AG08395 (cell line): ENCODE results near the gene EPB41L1.

Experiments
- DNase-seq: peaks from one replicate; pipeline ENCODE4 v3.0.0; 2012; ENCODE audit warnings: mixed read lengths, low spot score

The EPB41L1 gene

DNA sequence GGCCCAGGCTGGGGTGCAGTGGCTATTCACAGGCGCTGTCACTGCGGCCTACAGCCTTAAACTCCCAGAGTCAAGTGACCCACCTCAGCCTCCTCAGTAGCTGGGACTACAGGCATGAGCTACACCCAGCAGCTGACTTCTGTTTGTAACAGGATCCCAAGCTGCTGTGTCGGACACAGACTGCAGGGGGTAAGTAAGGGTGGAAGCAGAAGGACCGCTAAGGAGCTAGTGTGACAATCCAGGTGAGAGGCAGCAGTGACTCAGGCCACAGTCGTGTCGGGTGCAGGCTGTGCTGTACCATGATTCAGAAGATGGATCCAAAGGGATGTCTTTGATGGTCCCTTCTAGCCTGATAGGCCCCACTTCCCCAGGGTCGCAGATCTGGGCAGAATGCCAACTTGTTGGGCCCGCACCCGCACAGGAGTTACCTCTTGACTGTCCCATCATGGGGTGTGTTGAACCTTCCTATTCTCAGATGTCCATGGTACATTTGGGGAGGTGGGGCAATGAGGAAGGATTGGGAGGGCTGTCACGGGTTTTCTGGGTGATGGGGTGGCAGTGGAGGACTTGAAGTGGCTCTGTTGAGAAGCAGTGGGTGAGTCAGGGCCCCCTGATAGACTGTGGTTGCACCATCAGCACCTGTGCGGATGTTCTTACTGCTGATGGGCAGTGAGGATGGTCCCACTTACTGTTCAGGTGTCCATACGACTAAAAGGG, 107.0 kb downstream of the EPB41L1 start:
- no peak for DNase-seq

DNA sequence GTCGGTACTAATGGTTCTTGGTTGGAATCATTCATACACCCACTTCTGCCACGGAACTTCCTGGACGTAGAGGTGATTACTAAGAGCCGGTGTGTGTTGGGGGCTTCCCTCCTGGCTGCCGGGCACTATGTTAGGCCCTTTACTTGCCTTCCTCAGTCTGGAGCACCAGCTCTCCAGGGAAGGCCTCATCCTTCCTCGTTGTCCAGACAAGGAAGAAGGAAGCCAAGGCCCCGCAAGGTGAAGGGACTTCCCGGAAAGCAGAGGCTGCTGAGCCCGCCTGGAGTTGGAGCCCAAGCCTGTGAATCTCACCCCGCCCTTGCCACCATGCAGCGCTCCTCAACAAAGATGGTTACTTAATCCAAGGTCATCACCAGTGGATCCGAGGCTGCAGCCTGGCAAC, 107.9 kb downstream of the EPB41L1 start:
- DNase-seq: no peak

DNA sequence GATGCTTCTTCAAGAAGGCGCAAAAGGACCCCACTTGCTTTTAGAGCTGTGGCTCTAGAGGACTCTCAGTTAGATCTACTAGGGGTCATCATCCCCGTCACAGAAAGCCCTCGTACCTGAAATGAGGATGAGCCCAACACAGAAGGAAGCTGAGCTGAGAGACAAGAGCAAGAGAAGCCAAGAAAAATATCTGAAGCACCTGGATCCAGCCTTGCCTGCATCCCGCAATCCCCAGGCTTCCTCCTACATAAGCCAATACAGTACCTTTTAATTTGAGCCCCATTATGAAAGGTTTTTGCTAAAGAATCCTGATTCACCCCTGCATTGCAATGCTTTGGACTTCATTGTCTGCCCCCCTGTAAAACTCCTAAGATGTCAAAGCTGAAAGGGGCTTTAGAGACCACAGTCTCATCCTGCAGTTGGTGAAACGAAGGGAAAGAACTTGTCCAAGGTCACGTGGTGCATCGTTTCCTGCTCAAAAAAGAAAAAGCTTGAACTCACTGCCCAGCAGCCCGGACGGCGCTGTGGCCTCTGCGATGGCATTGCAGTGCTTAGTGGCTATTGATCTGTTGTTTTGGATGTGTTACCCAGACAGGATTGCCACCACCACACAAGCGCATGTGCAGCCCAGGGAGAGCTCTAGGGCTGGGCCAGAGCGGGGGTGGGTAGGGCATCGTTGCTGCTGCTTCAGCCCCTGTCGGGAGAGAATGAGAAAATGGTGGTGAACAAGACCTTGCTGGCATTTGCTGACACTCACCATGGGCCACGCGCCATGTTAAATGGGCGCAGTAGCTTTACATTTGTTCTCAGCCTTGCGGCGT, 110.1 kb downstream of the EPB41L1 start:
- DNase-seq: no peak

DNA sequence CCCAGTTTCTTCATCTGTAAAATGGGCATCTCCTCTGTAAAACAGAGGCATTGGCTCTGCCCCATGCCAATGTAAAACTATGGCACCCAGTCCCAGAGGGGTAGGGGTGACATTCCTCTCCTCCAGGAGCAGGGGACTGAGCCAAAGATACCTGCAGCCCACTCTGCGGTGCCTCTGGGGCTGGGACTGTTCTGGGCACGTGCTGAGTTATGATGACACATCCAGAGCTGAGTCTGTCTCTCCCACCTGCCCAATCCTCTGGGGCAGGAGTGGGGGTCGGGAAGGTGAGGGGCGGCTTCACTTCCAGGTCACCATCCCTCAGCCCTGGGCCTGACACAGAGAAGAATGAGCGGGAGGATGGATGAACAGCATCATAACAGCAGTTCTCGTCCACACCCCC, 111.6 kb downstream of the EPB41L1 start:
- DNase-seq: no peak

DNA sequence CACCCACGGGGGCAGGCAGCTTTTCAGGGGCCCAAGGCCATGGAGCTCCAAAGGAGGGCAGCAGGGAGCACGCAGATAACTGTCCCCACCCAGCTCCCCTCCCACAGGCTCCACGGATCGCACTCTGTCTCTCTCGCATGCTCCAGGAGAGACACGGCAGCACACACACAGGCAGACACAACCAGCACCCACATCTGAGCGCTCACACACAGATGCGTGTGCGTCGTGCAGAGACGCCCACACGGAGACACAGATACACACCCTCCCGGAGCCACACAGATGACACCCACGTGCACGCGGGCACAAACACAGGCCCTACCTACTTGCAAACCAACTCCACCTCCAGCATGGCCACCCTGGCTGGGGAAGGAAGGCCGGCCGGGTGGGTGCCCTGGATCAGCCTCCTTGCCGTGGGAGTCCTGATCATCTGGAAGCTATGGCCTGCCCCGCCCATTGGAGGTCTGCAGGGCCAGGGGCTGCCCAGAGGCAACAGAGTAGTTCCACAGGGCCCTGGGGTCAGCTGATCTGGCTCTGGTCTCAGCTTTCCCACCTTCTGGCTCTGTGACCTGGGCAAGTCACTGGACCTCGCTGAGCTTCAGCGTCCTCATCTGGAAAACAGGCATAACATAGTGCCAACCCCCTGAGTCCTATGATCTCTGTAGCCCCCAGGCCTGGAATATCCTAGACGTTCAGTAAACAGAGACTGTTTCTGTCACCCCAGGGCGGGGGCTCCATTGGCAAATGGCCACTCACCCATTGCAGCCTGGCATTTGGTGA, 113.3 kb downstream of the EPB41L1 start:
- DNase-seq: no peak

DNA sequence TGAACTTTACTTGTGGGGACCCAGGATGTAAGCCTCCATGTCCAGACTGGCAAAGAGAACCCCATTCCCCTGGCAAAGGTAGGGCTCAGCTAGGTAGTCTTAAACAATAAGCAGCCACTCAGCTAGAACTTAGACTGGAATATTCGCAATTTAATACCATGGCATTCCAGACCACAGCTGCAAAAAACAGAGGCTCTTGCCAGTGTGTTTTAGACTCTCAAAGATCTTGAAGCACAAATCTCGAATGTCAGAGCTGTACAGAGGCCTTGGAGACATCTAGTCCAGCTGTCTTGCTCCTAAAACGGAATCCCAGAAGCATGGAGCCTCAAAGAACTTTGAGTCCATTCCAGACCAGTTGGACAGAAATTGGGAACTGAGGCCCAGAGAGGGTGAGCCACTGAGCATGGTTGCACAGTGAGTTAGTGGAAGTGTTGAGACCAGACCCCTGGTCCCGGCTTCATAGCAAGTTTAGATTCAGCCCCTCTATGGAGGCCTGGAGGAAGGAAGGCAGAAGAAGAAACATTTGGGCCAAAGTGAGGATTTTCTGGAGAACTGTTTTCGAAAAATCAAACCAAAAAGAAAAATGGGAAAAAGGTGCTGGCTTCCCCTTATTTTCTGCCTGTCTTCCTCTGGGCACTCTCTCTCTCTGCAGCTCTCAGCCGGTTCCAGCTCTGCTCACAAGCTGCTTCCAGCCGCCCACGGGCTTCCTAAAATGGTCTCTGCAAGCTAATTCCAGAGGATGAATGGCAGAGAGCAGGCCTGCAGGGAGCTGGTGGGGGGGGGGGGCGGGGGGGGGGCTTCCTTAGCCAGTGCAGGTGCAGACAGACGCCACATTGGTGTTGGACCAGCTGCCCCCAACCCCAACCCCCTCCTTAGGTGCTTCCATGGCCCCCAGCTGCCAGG, 114.2 kb downstream of the EPB41L1 start:
- no peak for DNase-seq

DNA sequence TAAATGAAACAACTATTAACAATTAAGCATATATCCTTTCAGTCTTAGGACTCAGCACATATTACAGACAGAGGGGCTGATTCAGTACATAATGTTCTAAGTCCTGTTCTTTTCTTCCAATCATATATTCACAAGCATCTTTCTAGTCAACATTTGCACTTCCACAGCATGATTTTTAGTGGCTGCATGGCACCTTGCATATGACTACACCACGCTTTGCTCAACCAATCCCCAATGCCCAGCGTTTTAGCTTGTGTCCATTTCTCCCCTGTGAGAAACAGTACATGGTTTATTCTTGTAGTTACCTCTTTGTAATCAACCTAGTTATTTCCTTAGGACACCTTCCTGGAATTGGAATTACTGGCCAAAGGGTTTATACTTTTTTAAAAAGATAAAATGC, 115.0 kb downstream of the EPB41L1 start:
- DNase-seq: no peak

DNA sequence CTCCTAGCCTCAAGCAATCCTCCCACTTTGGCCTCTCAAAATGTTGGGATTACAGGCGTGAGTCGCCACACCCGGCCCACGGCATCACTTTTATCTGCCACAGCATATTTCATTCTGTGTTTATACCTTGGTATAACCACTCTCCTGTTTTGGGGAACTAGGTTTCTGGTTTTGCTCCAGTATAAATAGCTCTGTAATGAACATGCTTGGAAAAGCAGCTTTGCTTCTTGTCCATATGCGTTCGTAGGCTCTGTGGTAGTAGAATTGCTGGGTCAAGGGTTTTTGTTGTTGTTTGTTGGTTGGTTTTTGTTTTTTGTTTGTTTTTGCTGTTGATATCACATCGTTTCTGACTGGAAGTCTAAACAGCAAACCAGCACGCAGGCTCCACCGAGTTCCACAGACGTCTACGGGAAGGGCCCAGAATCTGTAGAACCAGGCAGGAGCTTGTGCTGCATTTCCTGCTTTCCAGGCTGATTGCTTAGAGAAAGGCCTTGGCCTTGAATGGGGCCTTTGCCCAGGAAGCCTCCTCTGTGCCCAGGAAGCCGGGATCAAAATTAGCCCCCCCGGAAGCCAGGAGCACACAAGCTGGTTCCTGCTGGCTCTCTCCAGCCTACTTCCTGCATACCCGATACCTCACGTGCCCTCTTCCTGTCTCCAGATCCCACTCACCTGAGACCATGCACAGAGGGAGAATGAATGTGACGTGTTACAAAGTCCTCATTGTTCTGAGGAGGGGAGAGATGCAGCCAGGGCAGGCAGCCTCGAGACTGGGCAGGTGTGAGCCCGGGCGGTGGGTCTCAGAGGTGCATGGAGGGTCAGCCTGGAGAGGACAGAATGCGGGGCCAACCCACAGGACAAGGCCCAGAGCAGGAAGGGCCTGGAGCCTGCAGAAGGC, 116.5 kb downstream of the EPB41L1 start:
- DNase-seq: no peak

DNA sequence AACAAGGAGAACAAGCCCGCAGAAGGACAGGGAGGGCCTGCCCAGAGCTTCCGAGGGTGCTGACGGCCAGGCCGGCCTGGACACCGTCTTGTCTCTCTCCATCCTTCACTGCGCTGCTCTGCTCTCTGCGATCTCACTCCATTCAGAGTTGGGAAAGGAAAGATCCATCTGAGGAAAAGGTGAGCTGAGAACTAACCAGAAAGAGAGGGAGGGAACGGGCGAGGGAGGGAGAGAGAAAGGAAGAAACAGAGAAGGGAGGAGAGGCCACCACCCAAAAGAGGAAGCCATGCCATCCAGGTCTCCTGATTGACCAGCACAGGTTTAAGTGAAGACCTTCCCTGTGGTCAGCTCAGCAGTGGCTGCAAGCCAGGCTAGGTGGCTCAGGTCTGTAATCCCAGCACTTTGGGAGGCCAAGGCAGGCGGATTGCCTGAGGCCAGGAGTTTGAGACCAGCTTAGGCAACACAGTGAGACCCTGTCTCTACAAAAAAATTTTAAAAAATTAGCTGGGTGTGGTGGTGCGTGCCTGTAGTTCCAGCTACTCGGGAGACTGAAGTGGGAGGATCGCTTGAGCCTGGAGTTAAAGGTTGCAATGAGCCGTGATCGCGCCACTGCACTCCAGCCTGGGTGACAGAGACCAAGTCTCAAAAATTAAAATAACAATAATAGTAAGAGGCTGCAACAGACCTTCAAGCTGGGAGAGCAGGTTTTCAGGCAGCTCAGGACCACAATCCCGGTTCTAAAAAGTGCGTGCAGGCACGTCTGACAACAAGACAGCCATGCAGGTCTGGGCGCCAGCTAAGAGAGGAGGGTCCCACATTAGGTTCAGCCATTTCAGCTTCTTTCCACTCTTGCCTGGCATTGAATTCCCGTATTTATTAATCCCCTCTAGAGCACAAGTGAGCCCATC, 117.4 kb downstream of the EPB41L1 start:
- no peak for DNase-seq

DNA sequence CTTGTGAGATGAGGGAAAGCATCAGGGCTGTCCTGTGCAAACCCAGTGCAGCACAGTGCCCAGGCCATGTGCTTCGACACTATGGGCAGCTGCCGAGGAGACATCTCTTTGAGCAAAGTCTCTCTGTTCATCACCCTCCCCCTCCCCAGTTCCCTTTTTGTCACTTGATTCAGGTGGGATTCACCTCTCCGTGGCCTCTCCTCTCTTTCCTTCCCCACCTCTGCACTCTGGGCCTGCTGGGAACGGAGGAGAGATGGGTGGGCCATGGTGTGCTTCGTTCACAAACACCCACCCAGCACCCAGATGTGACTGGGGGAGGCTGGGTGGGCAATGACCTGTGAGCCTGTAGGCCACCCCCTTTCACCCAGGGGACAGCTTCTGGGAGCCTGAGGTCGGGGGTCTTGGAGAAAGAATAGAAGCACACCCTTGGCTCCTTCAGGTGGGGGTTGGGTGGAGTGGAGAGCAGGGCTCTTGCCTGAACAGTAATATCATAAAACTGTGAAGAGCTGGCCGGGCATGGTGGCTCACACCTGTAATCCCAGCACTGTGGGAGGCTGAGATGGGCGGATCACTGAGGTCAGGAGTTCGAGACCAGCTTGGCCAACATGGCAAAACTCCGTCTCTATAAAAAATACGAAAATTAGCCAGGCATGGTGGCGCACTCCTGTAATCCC, 118.1 kb downstream of the EPB41L1 start:
- DNase-seq: no peak

DNA sequence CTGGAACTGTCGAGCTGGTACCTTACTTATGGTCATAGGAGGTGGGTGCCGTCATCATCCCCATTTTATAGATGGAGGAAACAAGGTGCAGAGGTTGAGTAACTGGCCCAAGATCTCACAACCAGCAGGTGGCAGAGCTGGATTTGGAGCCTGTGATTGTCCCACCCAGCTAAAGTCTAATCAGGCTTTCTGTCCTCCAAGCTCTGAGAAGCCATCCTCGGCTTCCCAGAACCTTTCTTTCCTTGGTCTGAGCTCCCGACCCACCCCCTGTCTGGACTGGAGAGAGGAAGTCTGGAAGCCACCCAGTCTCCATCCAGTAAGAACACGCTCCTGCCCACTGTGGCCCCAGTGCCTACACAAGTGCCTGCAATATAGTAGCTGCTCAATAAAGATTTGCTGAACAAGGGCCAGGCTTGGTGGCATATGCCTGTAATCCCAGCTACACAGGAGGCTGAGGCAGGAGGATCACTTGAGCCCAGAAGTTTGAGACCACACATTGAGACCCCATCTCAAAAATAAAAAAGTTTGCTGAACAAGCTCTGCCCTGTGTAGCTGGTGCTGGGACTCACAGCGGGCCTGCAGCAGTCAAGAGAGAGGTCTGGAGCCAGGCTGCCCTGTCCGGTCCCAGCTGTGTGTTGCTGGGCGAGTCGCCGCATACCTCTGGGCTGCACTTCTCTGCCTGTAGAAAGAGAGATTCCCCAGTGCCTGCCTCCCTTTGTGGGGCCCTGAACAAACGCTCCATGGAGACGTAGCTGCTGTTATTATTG, 119.1 kb downstream of the EPB41L1 start:
- peak; percentile 48 for DNase-seq

DNA sequence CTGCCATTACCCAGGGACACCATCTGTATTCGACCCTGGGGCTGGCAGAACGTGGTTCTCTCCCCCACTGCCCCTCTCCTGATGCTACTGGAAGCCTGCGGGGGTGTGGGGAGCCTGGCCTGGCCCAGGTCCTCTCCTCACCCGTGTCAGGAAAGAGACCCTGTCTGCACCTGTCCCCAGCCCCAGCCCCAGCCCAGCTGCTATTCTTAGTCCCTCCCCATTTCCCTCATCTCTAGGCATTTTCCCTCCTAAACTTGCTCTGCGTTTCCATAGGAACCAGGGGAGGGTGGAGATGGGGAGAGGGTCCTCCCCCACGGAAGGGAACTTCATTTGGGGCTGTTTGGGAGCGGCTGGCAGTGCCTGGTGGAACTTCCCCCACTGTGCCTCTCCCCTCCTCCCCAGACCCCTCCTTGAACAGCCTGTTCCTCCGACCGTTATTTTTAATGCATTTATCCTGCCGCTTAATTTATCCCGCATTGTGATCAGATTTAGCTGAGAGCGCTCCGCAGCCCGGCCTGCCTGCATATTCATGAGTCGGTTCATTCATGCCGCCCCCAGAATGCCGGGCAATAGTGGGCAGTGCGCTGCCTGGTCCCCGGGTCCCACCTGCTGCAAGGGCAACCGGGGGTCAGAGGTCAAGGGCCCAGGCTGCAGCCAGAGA, 119.8 kb downstream of the EPB41L1 start:
- DNase-seq: no peak

DNA sequence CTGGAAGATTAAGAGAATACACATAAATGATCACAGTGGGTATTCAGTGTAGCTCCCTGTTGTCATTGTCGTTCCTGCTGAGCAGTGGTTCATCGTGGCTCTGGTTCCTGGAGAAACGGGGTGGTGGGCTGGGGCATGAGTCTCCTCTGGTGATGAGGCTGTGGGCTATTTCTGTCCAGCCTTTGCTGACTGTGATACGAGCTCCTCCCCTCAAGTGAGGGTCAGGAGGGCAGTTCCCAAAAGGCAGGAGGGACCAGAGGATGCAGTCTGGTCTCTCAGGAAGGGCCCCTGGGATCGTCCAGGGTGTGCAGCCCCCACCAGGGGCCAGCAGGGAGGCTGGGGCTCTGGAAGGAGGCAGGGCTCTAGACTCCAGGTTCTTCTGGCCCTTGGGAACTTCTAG, 120.5 kb downstream of the EPB41L1 start:
- DNase-seq: no peak

DNA sequence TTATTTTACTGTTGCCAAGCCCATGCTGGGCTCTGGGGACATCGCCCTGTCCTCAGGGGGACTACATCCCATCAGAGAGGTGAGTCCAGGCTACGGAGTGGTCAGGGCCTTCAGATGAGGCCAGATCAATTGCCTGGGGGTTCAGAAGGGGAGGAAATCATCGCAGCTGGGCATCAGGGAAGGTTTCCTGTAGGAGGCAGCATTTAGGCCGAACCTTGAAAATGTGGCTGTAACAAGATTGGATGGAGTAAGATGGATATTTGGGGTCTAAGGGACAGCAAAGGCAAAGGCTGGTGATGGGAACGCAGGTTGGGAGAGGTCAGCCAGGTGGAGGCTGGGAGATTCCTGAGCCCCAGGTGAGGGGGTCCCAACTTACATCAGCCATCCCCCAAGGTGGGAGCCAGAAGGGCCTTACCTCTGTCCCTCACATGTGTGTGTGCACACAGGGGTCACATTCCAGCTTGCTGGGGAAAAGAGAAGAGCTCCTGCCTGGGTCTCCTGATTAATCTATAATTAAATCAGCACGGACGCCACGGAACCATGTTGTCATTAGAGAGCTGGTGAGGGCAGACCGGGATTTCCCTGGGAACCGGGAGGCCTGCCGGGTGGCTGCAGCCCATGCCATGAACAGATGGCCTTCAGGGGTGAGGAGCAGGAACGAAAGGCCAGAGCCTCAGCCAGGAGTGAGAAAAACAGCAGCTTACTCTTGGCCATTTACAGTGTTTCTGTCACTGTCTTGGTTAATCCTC, 121.1 kb downstream of the EPB41L1 start:
- DNase-seq: no peak

DNA sequence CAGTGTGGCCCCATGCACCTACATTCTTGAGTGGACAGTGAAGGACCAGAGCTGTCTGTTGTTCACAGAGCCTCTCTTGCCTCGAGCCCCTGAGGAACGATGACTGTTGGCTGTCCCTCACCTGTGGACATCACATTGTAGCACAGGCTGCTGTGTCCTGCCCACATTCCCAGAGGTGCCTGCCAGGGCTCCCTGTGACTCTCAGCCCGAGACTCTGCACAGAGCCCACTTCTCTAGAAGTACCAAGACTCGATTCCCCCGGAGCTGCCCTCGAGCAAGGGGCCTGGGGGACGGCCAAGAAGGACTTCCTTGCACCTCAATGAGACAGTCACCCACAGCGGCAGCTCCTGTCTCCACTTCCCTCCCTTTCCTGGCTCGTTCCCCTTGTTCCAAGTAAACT, 123.0 kb downstream of the EPB41L1 start:
- DNase-seq: no peak

DNA sequence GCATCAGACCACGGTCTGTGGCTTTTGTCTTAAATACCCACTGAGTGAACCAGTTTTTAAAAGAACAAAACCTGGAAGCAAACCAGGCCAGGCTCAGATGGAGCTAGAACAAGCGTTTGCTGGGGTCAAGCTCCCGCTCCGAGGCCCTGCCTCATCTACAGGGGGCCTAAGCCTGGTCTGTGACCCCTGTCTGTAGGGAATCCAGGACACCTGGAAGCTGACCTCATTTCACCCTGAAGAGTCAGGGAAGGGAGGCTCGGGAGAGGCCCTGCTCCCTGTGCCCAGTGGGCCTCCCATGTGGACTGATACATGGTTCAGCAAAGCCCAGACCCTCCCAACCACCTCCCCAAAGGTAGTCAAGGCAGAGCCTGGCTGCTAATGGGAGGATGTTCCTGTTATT, 124.8 kb downstream of the EPB41L1 start:
- no peak for DNase-seq

DNA sequence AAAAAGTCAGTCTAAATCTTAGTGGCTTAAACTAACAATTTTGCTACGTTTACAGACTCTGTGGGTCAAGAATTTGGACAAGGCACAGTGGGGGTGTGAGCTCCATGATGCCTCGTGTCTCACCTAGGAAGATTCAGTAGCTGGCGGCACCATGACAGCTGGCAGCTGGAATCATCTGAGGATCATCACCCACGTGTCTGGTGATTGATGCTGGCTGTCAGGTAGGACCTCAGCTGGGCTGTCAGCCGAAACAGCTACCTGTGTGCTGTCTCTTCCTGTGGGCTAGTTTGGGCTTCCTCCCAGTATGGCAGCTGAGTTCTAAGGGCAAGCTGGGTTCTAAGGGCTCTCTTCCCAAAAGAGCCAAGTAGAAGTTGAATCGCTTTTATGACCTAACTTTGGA, 125.2 kb downstream of the EPB41L1 start:
- DNase-seq: no peak
